Effector memory CD4-positive, alpha-beta T cell (primary cell): ENCODE results near the gene TRPM3.

Source experiments
- DNase-seq, 3 donors: peaks; one replicate each; pipeline ENCODE4 v3.0.0-alpha.2; 2020
- H3K27ac ChIP-seq: 2 replicates; pipeline ENCODE4 v1.7.0; 2013; ENCODE audit warnings: mild to moderate bottlenecking, low read length, moderate library complexity; ENCODE audit not compliant: insufficient read depth, poor library complexity, severe bottlenecking
- H3K27me3 ChIP-seq: replicated peaks from 2 replicates; pipeline ENCODE4 v1.7.0; 2013; ENCODE audit warnings: mild to moderate bottlenecking, low read length; ENCODE audit not compliant: insufficient read depth, control insufficient read depth, poor library complexity, severe bottlenecking
- H3K36me3 ChIP-seq: 2 replicates; pipeline ENCODE4 v1.7.0; 2013; ENCODE audit warnings: mild to moderate bottlenecking, low read length, moderate library complexity; ENCODE audit not compliant: control insufficient read depth, insufficient read depth
- H3K4me1 ChIP-seq: 2 replicates; pipeline ENCODE4 v1.7.0; 2013; ENCODE audit warnings: low read length, mild to moderate bottlenecking; ENCODE audit not compliant: control insufficient read depth, insufficient read depth, poor library complexity, severe bottlenecking
- H3K4me3 ChIP-seq: 2 replicates; pipeline ENCODE4 v1.7.0; 2013; ENCODE audit warnings: low read length, low read depth, mild to moderate bottlenecking; ENCODE audit not compliant: insufficient read depth, poor library complexity, severe bottlenecking
- H3K9me3 ChIP-seq: 2 replicates; pipeline ENCODE4 v1.7.0; 2013; ENCODE audit warnings: mild to moderate bottlenecking, low read length, moderate library complexity; ENCODE audit not compliant: control insufficient read depth

Gene TRPM3

GRCh38 chr9:70600506-70600905, 520.9 kb downstream of the TRPM3 start:
- H3K27ac ChIP-seq = no peak overlapping the region
- no peak overlapping the region for H3K4me3 ChIP-seq
- H3K4me1 ChIP-seq = no peaks in the 10 kb centered on the region
- no peaks in the 10 kb centered on the region for H3K27me3 ChIP-seq
- DNase-seq = no peak
- no peaks in the 10 kb centered on the region for H3K9me3 ChIP-seq
- H3K36me3 ChIP-seq = no peaks in the 10 kb centered on the region

- no peaks in the 10 kb centered on the region for H3K36me3 ChIP-seq
- no peak overlapping the region for H3K27ac ChIP-seq
- DNase-seq = no peak
- H3K4me1 ChIP-seq = no peaks in the 10 kb centered on the region
- no peak overlapping the region for H3K4me3 ChIP-seq
- no peaks in the 10 kb centered on the region for H3K27me3 ChIP-seq
- H3K9me3 ChIP-seq = no peaks in the 10 kb centered on the region
These were observed 523.5 kb downstream of the TRPM3 start for GRCh38 chr9:70597886-70598285.

- Histone ChIP-seq H3K27me3 (no peaks in the 10 kb centered on the region), H3K4me1 (no peaks in the 10 kb centered on the region), H3K4me3 (no peak overlapping the region), H3K9me3 (no peaks in the 10 kb centered on the region), H3K36me3 (no peaks in the 10 kb centered on the region), H3K27ac (no peak overlapping the region)
- DNase-seq = no peak
These were observed 526.2 kb downstream of the TRPM3 start for GRCh38 chr9:70595211-70595610.

- Histone ChIP-seq H3K4me3 (no peak overlapping the region), H3K27ac (no peak overlapping the region), H3K36me3 (no peaks in the 10 kb centered on the region), H3K4me1 (no peaks in the 10 kb centered on the region), H3K9me3 (no peaks in the 10 kb centered on the region), H3K27me3 (no peaks in the 10 kb centered on the region)
- DNase-seq = no peak
These were observed 527.0 kb downstream of the TRPM3 start for GRCh38 chr9:70594386-70594944.

- no peaks in the 10 kb centered on the region for H3K9me3 ChIP-seq
- H3K36me3 ChIP-seq = no peaks in the 10 kb centered on the region
- no peaks in the 10 kb centered on the region for H3K4me1 ChIP-seq
- no peak overlapping the region for H3K27ac ChIP-seq
- H3K4me3 ChIP-seq = no peak overlapping the region
- no peak for DNase-seq
- H3K27me3 ChIP-seq = no peaks in the 10 kb centered on the region
These were observed 528.2 kb downstream of the TRPM3 start for GRCh38 chr9:70593241-70593640.

- H3K4me1 ChIP-seq = no peaks in the 10 kb centered on the region
- no peak overlapping the region for H3K27ac ChIP-seq
- DNase-seq = no peak
- no peaks in the 10 kb centered on the region for H3K9me3 ChIP-seq
- H3K4me3 ChIP-seq = no peak overlapping the region
- H3K36me3 ChIP-seq = no peaks in the 10 kb centered on the region
- no peaks in the 10 kb centered on the region for H3K27me3 ChIP-seq
These were observed 531.1 kb downstream of the TRPM3 start for GRCh38 chr9:70590315-70590677.

GRCh38 chr9:70589571-70590314, 531.7 kb downstream of the TRPM3 start:
- no peak overlapping the region for H3K4me3 ChIP-seq
- no peaks in the 10 kb centered on the region for H3K27me3 ChIP-seq
- H3K4me1 ChIP-seq = no peaks in the 10 kb centered on the region
- no peaks in the 10 kb centered on the region for H3K36me3 ChIP-seq
- DNase-seq = no peak
- no peak overlapping the region for H3K27ac ChIP-seq
- no peaks in the 10 kb centered on the region for H3K9me3 ChIP-seq

- no peaks in the 10 kb centered on the region for H3K36me3 ChIP-seq
- H3K4me1 ChIP-seq = no peaks in the 10 kb centered on the region
- no peak for DNase-seq
- H3K27me3 ChIP-seq = no peaks in the 10 kb centered on the region
- no peaks in the 10 kb centered on the region for H3K9me3 ChIP-seq
- H3K27ac ChIP-seq = no peak overlapping the region
- H3K4me3 ChIP-seq = no peak overlapping the region
These were observed 532.4 kb downstream of the TRPM3 start for GRCh38 chr9:70588999-70589398.

GRCh38 chr9:70588381-70588780, 533.0 kb downstream of the TRPM3 start:
- H3K4me3 ChIP-seq = no peak overlapping the region

GRCh38 chr9:70587201-70587600, 534.2 kb downstream of the TRPM3 start:
- Histone ChIP-seq H3K27ac (no peak overlapping the region), H3K4me1 (no peaks in the 10 kb centered on the region)

More at GRCh38 chr9:70588381-70588780, 533.0 kb downstream of the TRPM3 start:
- H3K9me3 ChIP-seq = no peaks in the 10 kb centered on the region
- no peaks in the 10 kb centered on the region for H3K27me3 ChIP-seq
- DNase-seq = no peak
- no peaks in the 10 kb centered on the region for H3K4me1 ChIP-seq
- H3K27ac ChIP-seq = no peak overlapping the region
- H3K36me3 ChIP-seq = no peaks in the 10 kb centered on the region

More at GRCh38 chr9:70587201-70587600, 534.2 kb downstream of the TRPM3 start:
- Histone ChIP-seq H3K4me3 (no peak overlapping the region), H3K27me3 (no peaks in the 10 kb centered on the region), H3K9me3 (no peaks in the 10 kb centered on the region), H3K36me3 (no peaks in the 10 kb centered on the region)
- no peak for DNase-seq
